GM18873 (cell line): ENCODE data around the gene CALML4.
"Not testable (repeated sequence)": the region's sequence is repeated elsewhere in the genome, so short reads cannot be mapped to it uniquely, and the experiment has no call there.

ENCODE experiments used
- ATAC-seq: cut with Tn5 transposase; IDR thresholded peaks from one replicate; pipeline ENCODE4 v1.9.1; 2021; ENCODE audit warnings: mild to moderate bottlenecking, moderate library complexity, moderate number of reproducible peaks; ENCODE audit not compliant: unreplicated experiment, low FRiP score

The CALML4 gene

GRCh38 chr15:68225442-68225841 lies 20.3 kb upstream of the CALML4 start:
- not testable (repeated sequence) for ATAC-seq

- no peak for ATAC-seq
These were observed 19.6 kb upstream of the CALML4 start for GRCh38 chr15:68224546-68225250.

DNA sequence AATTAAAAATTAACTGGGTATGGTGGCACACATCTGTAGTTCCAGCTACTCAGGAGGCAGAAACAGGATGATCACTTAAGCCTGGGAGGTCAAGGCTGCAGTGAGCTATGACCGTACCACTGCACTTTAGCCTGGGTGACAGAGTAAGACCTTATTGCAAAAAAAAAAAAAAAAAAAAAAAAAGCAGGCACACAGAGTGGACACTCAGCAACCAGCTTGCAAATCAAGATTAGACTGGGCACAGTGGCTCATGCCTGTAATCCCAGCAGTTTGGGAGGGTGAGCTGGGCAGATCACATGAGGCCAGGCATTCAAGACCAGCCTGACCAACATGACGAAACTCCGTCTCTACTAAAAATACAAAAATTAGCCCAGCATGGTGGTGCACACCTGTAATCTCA lies 19.0 kb upstream of the CALML4 start:
- no peak for ATAC-seq

DNA sequence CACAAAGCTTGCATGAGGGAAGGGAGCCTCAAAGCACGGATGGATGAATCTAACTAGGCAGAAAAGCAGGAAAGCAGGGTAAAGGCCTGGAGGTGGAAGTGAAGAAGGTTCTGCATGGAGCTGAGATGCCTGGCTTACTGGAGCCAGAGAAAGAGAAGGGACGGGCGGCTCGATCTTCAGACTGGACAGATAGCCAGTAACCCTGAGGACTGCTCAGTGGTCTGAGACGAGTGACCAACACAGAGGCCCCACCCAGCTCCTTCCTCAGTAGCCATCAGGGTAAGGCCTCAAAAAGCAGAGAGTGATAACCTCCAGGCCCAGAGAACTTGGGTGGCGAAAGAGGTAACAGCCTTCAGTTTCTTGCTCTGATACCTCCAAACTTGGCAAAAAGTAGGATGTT lies 18.0 kb upstream of the CALML4 start:
- ATAC-seq = no peak

- ATAC-seq = not testable (repeated sequence)
These were observed 17.3 kb upstream of the CALML4 start for GRCh38 chr15:68222432-68222743.

GRCh38 chr15:68221530-68222431 lies 16.6 kb upstream of the CALML4 start:
- ATAC-seq = not testable (repeated sequence)

DNA sequence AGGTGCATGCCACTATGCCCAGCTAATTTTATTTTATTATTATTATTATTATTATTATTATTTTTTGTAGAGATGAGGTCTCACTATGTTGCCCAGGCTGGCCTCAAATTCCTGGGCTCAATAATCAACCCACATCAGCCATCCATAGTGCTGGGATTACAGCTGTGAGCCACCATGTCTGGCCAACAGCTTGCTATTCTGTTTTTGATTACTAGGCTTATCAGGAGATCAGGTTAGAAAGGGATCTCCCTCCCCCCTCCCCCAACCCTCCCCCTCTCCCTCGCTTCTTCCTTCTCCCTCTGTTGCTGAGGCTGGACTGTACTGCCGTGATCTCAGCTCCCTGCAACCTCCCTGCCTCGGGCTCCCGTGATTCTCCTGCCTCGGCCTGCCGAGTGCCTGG lies 15.8 kb upstream of the CALML4 start:
- no peak for ATAC-seq

- ATAC-seq = no peak
These were observed 15.4 kb upstream of the CALML4 start for GRCh38 chr15:68220489-68220888.

- ATAC-seq = no peak
These were observed 14.0 kb upstream of the CALML4 start for GRCh38 chr15:68218847-68219798.

DNA sequence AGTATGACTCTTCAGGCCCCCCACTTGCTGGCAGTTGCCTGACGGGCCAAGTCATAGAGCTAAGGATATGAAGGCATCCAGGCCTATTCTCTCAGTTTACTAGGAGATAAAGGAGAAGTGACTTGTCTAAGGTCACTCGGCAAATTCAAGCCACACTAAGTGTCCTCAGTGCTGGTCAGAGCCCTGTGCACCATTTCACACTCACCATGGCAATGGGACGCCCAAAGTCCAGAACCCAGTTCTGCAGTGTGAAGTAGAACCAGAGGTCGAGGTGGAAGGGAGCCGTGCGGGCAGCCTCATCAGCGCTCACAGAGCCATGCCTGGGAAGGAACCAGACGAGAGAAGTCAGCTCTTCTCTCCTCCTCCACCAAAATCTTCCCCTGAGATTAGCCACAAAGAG lies 13.2 kb upstream of the CALML4 start:
- no peak for ATAC-seq

- ATAC-seq = no peak
These were observed 12.2 kb upstream of the CALML4 start for GRCh38 chr15:68217341-68217740.

DNA sequence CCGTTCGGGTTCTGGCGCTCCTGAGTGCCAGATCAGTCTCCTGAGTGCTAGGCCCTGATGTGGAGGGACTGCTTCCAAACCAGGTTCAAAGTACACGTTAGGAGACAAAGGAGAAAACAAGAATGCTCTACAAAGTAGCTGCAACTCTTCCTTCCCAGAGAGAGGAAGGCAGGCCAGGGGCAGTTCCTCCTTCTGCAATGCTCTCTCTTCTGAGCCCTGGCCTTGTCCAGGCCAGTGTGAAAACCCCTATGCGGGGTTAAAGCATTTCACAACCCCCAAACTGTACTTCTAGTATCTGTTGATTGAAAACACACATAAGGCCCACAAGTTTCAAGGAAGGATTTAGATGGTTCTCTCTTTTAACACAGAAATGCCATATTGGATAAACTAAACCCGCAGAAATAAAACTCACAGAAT lies 9.7 kb upstream of the CALML4 start:
- no peak for ATAC-seq

DNA sequence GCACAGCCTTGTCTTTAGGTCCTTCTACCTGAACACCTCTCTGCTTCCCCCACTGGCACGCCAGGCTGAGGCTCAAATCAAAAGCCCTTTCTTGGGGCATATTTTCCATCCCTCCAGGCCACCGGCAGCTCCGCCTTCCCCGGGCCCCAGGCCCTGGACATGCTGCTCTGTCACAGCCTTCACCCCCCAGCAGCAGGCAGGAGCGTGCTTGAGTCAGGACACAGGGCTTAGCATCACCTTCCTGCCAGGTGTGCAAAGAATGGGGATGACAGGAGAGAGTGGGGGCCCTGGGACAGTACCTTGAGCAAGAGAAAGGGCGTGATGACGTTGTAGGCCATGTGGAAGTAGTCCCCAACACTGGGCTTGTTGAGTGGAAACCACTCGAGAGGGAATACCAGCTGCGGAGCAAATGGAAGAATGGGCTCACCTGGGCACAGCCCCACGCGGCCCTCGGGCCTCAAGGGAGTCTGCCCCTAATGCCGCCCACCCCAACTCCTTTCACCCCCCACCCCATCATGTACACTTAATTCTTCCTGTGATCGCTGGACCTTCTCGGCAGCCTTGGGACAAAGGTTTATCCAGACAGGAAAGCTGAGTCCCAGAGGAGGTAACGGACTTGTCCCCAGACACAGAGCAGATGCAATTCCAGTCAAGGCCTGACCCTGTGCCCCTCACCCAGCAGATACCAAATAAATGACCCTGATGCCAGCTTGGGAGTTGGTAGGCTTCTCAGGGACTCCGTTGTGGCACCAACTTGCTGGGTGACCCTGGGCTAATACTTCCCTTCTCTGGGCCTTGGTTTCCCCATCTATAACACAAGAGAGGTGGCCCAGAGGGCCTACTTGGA lies 9.1 kb upstream of the CALML4 start:
- no peak for ATAC-seq

- not testable (repeated sequence) for ATAC-seq
These were observed 8.3 kb upstream of the CALML4 start for GRCh38 chr15:68213491-68213845.

DNA sequence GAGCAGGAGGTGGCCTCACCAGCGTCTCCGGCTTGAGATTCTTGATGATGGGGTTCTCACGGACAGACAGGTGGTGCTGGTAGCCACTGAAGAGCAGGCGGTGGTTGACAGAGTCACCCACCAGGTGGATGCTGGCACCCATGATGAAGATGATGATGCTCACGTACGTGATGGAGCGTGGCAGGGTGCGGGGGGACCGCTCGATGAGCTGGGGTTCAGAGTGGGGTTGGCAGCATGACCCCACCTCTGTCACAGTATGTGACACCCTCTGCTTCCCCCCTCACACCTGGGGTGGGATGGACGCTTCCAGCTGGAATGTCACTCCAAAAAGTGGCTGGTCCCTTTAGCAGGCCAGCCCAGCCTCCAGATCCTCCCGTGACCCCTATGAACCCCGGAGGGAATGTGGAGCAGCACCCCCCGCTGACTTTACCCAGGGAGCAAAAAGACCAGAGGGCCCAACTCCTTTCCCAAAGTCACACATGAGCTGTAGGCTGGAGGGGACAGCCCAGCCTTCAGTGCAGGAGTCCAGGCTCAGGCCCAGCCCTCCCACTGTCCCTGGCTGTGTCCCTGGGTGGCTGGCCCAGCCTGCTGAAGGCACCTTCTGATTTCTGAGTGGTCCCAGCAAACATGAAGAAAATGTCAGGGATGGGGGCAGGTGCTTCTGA lies 6.7 kb upstream of the CALML4 start:
- ATAC-seq = no peak

DNA sequence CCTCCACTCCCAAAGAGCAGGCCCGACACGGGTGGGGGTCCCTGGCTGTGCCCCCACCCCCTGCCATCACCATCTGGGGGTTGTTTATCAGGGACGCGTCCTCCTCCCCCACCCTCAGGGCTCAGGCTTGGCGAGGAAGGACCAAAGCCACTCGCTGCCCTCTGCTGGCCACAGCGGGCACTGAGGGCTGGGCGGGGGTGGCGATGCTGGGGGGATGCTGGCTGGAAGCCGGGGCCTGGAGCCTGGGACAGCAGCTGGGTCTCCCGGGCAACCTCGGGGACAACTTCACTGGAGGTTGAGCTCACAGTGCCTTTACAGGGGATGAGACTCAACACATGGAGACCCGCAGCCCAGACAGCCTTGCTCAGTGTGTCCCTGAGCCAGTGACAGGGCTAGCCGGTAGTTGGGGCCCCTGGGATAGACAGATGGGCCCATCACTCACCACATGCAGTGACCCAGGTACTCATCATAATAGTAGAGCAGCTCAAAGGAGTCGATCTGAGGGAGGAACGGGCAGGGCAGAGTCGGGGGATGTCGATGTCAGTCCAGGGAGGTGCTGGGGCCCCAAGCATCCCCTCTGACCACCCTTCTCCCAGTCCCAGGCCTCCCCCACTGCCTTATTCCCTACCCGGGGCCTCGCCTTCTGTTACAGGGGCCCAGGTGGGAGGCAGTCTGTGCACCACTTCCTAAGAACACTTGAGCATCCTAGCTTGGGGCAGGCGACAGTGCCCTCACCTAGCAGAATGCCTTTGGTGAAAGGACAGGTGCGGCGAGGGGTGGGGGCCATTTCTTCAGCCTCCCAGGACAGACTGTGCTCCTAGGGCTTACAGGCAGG lies 5.9 kb upstream of the CALML4 start:
- ATAC-seq = no peak

DNA sequence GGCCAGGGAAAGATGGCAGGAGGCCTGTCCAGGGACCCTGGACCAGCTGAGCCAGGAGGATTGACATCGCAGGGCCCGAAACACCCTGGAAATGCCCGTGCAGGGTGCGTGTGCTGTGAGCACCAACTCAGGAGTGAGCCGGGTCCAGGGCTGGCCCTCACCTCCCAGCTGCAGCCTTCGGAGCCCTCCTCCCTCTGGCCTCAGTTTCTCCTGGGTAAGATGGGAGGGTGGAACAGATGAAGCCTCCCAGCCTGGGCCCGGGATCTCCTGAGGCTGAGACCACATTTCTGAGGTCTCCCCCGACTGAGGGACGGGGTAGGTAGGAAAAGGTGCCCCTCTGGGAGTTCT lies 5.3 kb upstream of the CALML4 start:
- no peak for ATAC-seq

- no peak for ATAC-seq
These were observed 4.7 kb upstream of the CALML4 start for GRCh38 chr15:68209735-68210408.
